OCI-LY3 (cell line): ENCODE measurements around the gene UNC80.

Experiments
- H2AFZ ChIP-seq: fragments of 200-600, 300-600 bp; shearing (Covaris generic); 2 replicates; pipeline ENCODE4 v1.6.0; 2014; ENCODE audit warnings: antibody characterized with exemption, low read depth, low read length
- H3K27ac ChIP-seq: fragments of 200-600, 300-600 bp; sonication (generic); 2 replicates; pipeline ENCODE4 v1.5.1; 2014; ENCODE audit warnings: mild to moderate bottlenecking, low read length, moderate library complexity, mixed read lengths
- H3K27me3 ChIP-seq: fragments of 200-600, 300-600 bp; sonication (generic); 2 replicates; pipeline ENCODE4 v1.6.1; 2014; ENCODE audit warnings: low read depth, low read length, mixed read lengths
- H3K36me3 ChIP-seq: fragments of 200-600, 300-600 bp; sonication (generic); replicated peaks from 2 replicates; pipeline ENCODE3; 2014; ENCODE audit warnings: low read depth, low read length, mixed read lengths
- H3K4me1 ChIP-seq: fragments of 300-600, 200-600 bp; sonication (generic); 2 replicates; pipeline ENCODE4 v1.6.1; 2014; ENCODE audit warnings: low read length, mixed read lengths
- H3K4me2 ChIP-seq: fragments of 200-600, 300-600 bp; sonication (generic); 2 replicates; pipeline ENCODE4 v1.6.1; 2014; ENCODE audit warnings: low read length, mixed read lengths
- H3K4me3 ChIP-seq: fragments of 300-600, 200-600 bp; sonication (generic); 2 replicates; pipeline ENCODE4 v1.5.1; 2014; ENCODE audit warnings: antibody characterized with exemption, mild to moderate bottlenecking, low read length, moderate library complexity
- H3K79me2 ChIP-seq: fragments of 300-600, 200-600 bp; shearing (Covaris generic); 2 replicates; pipeline ENCODE4 v1.6.1; 2014; ENCODE audit warnings: mild to moderate bottlenecking, low read length, mixed read lengths
- H3K9ac ChIP-seq: fragments of 300-600, 200-600 bp; shearing (Covaris generic); 2 replicates; pipeline ENCODE4 v1.6.0; 2014; ENCODE audit warnings: mild to moderate bottlenecking, low read length, moderate library complexity
- H3K9me3 ChIP-seq: fragments of 200-600, 300-600 bp; shearing (Covaris generic); 2 replicates; pipeline ENCODE4 v1.6.1; 2014; ENCODE audit warnings: low read length, mixed read lengths; ENCODE audit not compliant: insufficient read depth
- H4K20me1 ChIP-seq: fragments of 200-600, 300-600 bp; sonication (generic); 2 replicates; pipeline ENCODE4 v1.6.1; 2016; ENCODE audit warnings: low read length, mixed read lengths; ENCODE audit not compliant: insufficient read depth
- EZH2phosphoT487 ChIP-seq: fragments of 200-600 bp; shearing (Covaris generic); IDR thresholded peaks from 2 replicates; pipeline ENCODE4 v1.6.1; 2018; ENCODE audit warnings: antibody characterized with exemption, mixed run types, low read depth
- TF ChIP-seq, protein P1 (sequence below): fragments of 200-600, 300-600 bp; sonication (generic); IDR thresholded peaks from 2 replicates; pipeline ENCODE4 v1.5.1; 2014; ENCODE audit warnings: antibody characterized with exemption, low read length, low read depth

The UNC80 gene

DNA sequence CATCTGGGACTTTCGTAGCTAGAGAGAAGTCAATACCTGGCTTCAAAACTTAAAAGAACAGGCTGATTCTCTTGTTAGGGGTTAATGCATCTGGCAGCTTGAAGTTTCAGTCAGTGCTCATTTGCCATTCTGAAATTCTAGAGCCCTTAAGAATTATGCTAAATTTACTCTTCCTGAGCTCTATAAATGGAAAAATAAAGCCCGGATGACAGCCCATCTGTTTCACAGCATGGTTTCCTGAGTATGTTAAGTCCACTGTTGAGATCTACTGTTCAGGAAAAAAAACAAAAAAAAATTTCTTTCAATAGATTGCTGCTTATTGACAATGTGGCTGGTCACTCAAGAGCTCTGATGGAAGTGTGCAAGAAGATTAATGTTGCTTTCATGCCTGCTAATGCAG, 129.5 kb downstream of the UNC80 start:
- H3K4me2 ChIP-seq = peak overlapping the region; percentile 28; the same call in 1 of the 2 replicates
- no peak overlapping the region for H2AFZ ChIP-seq
- TF ChIP-seq, protein P1, sequence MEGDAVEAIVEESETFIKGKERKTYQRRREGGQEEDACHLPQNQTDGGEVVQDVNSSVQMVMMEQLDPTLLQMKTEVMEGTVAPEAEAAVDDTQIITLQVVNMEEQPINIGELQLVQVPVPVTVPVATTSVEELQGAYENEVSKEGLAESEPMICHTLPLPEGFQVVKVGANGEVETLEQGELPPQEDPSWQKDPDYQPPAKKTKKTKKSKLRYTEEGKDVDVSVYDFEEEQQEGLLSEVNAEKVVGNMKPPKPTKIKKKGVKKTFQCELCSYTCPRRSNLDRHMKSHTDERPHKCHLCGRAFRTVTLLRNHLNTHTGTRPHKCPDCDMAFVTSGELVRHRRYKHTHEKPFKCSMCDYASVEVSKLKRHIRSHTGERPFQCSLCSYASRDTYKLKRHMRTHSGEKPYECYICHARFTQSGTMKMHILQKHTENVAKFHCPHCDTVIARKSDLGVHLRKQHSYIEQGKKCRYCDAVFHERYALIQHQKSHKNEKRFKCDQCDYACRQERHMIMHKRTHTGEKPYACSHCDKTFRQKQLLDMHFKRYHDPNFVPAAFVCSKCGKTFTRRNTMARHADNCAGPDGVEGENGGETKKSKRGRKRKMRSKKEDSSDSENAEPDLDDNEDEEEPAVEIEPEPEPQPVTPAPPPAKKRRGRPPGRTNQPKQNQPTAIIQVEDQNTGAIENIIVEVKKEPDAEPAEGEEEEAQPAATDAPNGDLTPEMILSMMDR = no peak
- no peak for TF ChIP-seq EZH2phosphoT487

DNA sequence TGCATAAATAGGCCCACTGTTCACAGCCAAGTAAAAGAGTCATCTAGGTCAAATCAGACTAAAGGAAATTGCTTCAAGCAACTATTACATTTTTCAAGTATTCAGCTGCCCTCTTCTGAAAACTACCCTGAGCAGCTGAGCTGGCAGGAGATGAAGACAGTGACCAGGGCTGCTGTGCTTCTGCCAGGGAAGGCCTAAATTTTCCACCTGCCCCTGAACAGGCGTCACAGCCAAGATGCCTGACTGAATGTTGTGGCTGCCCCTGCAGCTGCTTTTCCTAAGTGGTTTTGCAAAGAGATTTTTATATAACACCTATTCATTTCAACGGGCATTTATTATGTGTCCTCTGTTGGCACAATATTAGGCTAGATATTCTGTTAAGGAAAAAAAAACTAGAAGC, 134.1 kb downstream of the UNC80 start:
- Histone ChIP-seq H3K27me3 (no peaks in the 10 kb centered on the region), H3K9me3 (no peaks in the 10 kb centered on the region), H3K27ac (no peak overlapping the region), H3K4me2 (no peak overlapping the region), H3K4me1 (no peaks in the 10 kb centered on the region), H4K20me1 (no peaks in the 10 kb centered on the region), H3K36me3 (no peaks in the 10 kb centered on the region), H3K79me2 (no peaks in the 10 kb centered on the region), H2AFZ (no peak overlapping the region), H3K9ac (no peak overlapping the region), H3K4me3 (no peak overlapping the region)
- no peak for TF ChIP-seq EZH2phosphoT487
- TF ChIP-seq, protein P1 = no peak

More for the DNA sequence above, 129.5 kb downstream of the UNC80 start:
- Histone ChIP-seq H3K79me2 (no peaks in the 10 kb centered on the region), H3K36me3 (no peaks in the 10 kb centered on the region), H3K4me1 (no peaks in the 10 kb centered on the region), H3K9me3 (no peaks in the 10 kb centered on the region), H3K27ac (no peak overlapping the region), H3K9ac (no peak overlapping the region), H4K20me1 (no peaks in the 10 kb centered on the region), H3K4me3 (no peak overlapping the region), H3K27me3 (no peaks in the 10 kb centered on the region)

GRCh38 chr2:209907746-209908145, 136.1 kb downstream of the UNC80 start:
- Histone ChIP-seq H3K79me2 (no peaks in the 10 kb centered on the region), H3K9me3 (no peaks in the 10 kb centered on the region), H3K4me2 (no peak overlapping the region), H3K27ac (no peak overlapping the region), H3K9ac (no peak overlapping the region), H3K36me3 (no peaks in the 10 kb centered on the region), H4K20me1 (no peaks in the 10 kb centered on the region), H3K4me1 (no peaks in the 10 kb centered on the region), H3K4me3 (no peak overlapping the region), H2AFZ (no peak overlapping the region), H3K27me3 (no peaks in the 10 kb centered on the region)
- TF ChIP-seq, protein P1 = no peak
- TF ChIP-seq EZH2phosphoT487 = no peak

DNA sequence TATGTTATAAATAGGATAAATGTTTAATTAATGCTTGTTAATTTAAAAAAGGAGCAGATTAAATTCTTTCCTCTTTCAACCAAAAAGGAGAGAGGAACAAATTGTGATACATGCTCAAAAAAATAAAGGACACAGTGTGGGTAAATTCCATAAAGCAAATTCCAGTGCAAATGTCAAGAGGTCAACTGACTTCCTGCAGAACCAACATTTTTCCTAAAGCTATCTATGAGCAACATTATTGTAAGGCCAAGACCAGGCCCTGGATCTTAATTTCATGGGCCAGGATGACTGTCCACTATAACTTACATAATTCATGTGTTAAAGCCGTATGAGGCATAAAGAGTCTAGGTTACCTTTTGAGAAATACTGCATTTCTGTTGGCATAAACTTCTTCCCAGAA, 136.9 kb downstream of the UNC80 start:
- no peaks in the 10 kb centered on the region for H3K4me1 ChIP-seq
- H3K9ac ChIP-seq = no peak overlapping the region
- H3K27me3 ChIP-seq = no peaks in the 10 kb centered on the region
- H4K20me1 ChIP-seq = no peaks in the 10 kb centered on the region
- no peaks in the 10 kb centered on the region for H3K79me2 ChIP-seq
- no peaks in the 10 kb centered on the region for H3K9me3 ChIP-seq
- TF ChIP-seq EZH2phosphoT487 = no peak
- TF ChIP-seq, protein P1 = no peak
- H2AFZ ChIP-seq = no peak overlapping the region
- no peak overlapping the region for H3K27ac ChIP-seq
- no peak overlapping the region for H3K4me3 ChIP-seq
- H3K4me2 ChIP-seq = no peak overlapping the region
- H3K36me3 ChIP-seq = no peaks in the 10 kb centered on the region
